K562 (cell line): ENCODE data around the gene DCST1. TPM values are rescaled to one million over a fixed set of nuclear protein-coding genes. Genes with fewer than 3 reads are reported as not detected.

Experiments used
- ARHGAP35 ChIP-seq: fragments of 450-650 bp; IDR thresholded peaks from 2 replicates; pipeline ENCODE4 v1.6.1; 2018; ENCODE audit not compliant: partially characterized antibody
- CBX2 ChIP-seq: fragments of 200-600 bp; sonication (generic); IDR thresholded peaks from one replicate; pipeline ENCODE4 v1.6.1; 2012; ENCODE audit warnings: mild to moderate bottlenecking, low read length, inconsistent platforms; ENCODE audit not compliant: insufficient read depth, poor library complexity, severe bottlenecking
- CBX3 ChIP-seq, 2 experiments: IDR thresholded peaks; 1 replicate in 1 of 2; 2 replicates in 1 of 2; pipeline ENCODE4 v1.6.1; 2012; ENCODE audit warnings: inconsistent platforms in 2 of 2, low read length in 2 of 2, borderline replicate concordance in 1 of 2, control low read depth in 1 of 2
- EP300 ChIP-seq: IDR thresholded peaks from 2 replicates; pipeline ENCODE4 v1.6.1; 2012; ENCODE audit warnings: low read length, improper control_type of control experiment
- ETV1 ChIP-seq: fragments of 450-650 bp; conservative IDR thresholded peaks from 2 replicates; pipeline ENCODE4 v1.6.1; 2016; ENCODE audit warnings: missing genetic modification characterization, control low read depth, low read depth, missing compliant biosample characterization
- KAT2B ChIP-seq: IDR thresholded peaks from one replicate; pipeline ENCODE4 v1.6.1; 2012; ENCODE audit warnings: low read depth, mild to moderate bottlenecking, control low read depth, inconsistent platforms, low read length, moderate library complexity
- LEF1 ChIP-seq: fragments of 450-650 bp; IDR thresholded peaks from 2 replicates; pipeline ENCODE4 v1.6.1; 2016; ENCODE audit warnings: mild to moderate bottlenecking
- MXI1 ChIP-seq: IDR thresholded peaks from 2 replicates; pipeline ENCODE4 v1.6.1; 2011; ENCODE audit warnings: low read depth, mild to moderate bottlenecking, improper control_type of control experiment, low read length
- NRF1 ChIP-seq, 2 experiments: fragments of 450-650 bp; IDR thresholded peaks in 1 of 2; conservative IDR thresholded peaks in 1 of 2; 2 replicates each; pipeline ENCODE4 v1.6.1; 2014; ENCODE audit warnings: mild to moderate bottlenecking in 2 of 2
- SMAD1 ChIP-seq: fragments of 150-350 bp; IDR thresholded peaks from 2 replicates; pipeline ENCODE4 v1.6.1; 2014; ENCODE audit warnings: low read length, low read depth; ENCODE audit not compliant: partially characterized antibody
- SMAD3 ChIP-seq: fragments of 450-650 bp; formaldehyde crosslinking; conservative IDR thresholded peaks from 2 replicates; pipeline ENCODE4 v1.4.0; 2020; ENCODE audit warnings: mild to moderate bottlenecking
- SNRNP70 ChIP-seq: fragments of 200-400 bp; formaldehyde crosslinking; optimal IDR thresholded peaks from 2 replicates; pipeline ENCODE3; 2017; ENCODE audit warnings: low read depth, low read length
- TCF3 ChIP-seq: sonication (generic); formaldehyde crosslinking; IDR thresholded peaks from 2 replicates; pipeline ENCODE4 v1.4.0; 2020; ENCODE audit warnings: mild to moderate bottlenecking, missing genetic modification reagents
- TEAD4 ChIP-seq, 2 experiments: sonication (generic) in 1 of 2; formaldehyde crosslinking in 1 of 2; IDR thresholded peaks; 2 replicates each; pipeline versions ENCODE4 v1.6.1 to v1.8.0; 2012 to 2022; ENCODE audit warnings: borderline replicate concordance in 1 of 2, inconsistent platforms in 1 of 2, low read length in 1 of 2, mild to moderate bottlenecking in 1 of 2, missing genetic modification reagents in 1 of 2
- TFAM ChIP-seq: fragments of 250-450 bp; sonication (Bioruptor Pico); conservative IDR thresholded peaks from 2 replicates; pipeline ENCODE4 v1.5.0; 2021; ENCODE audit warnings: mild to moderate bottlenecking, moderate library complexity
- WHSC1 ChIP-seq: IDR thresholded peaks from one replicate; pipeline ENCODE4 v1.6.1; 2012; ENCODE audit warnings: low read length, control low read depth, inconsistent platforms
- ZNF436 ChIP-seq: fragments of 250-450, 450-650 bp; sonication (Bioruptor Pico); formaldehyde crosslinking; IDR thresholded peaks from 2 replicates; pipeline ENCODE4 v1.7.0; 2020; ENCODE audit warnings: mild to moderate bottlenecking
- ZNF584 ChIP-seq: fragments of 200-800 bp; sonication (Bioruptor generic); IDR thresholded peaks from 2 replicates; pipeline ENCODE4 v1.6.1; 2016; ENCODE audit warnings: low read depth, mild to moderate bottlenecking, missing genetic modification characterization, missing compliant biosample characterization
- ZNF778 ChIP-seq: fragments of 450-650 bp; formaldehyde crosslinking; IDR thresholded peaks from 2 replicates; pipeline ENCODE4 v1.4.0; 2020; ENCODE audit warnings: mild to moderate bottlenecking, moderate library complexity
- polyA plus RNA-seq, 8 experiments: library from polyadenylated mRNA; depleted of rRNA in 4 of 8; stranded (reverse) in 5 of 8; unstranded in 3 of 8; fragments of >200 nt; fragmentation: Nextera tagmentation in 2 of 8; fragmentation: Illumina TruSeq in 1 of 8; extraction: Ambion mirVana in 2 of 8; extraction: Trizol in 1 of 8; gene quantifications; 2 replicates each; pipeline versions ENCODE4 v1.2.1 to v1.2.3, GENCODE V29; 2011 to 2014; ENCODE audit warnings: inconsistent platforms in 1 of 8, missing spikeins in 1 of 8
- total RNA-seq, 7 experiments: library from RNA; depleted of rRNA in 6 of 7; stranded (reverse); fragments of >200 nt in 6 of 7; fragmentation: Illumina TruSeq in 2 of 7; extraction: Trizol in 2 of 7; gene quantifications; 2 replicates each; pipeline versions ENCODE4 v1.2.1 to v1.2.3, GENCODE V29; 2011 to 2021; ENCODE audit warnings: low replicate concordance in 1 of 7
- TF ChIP-seq, protein P1 (sequence below): sonication (generic); formaldehyde crosslinking; IDR thresholded peaks from 2 replicates; pipeline ENCODE4 v1.8.1; 2023; ENCODE audit warnings: mild to moderate bottlenecking, missing genetic modification reagents
- TF ChIP-seq, protein P2 (sequence below): sonication (generic); formaldehyde crosslinking; IDR thresholded peaks from 2 replicates; pipeline ENCODE4 v1.8.0; 2023; ENCODE audit warnings: mild to moderate bottlenecking, missing genetic modification reagents
- TF ChIP-seq, protein P3 (sequence below): fragments of 250-450 bp; sonication (Bioruptor Pico); IDR thresholded peaks from 2 replicates; pipeline ENCODE4 v1.8.0; 2021; ENCODE audit warnings: moderate library complexity, mild to moderate bottlenecking, inconsistent platforms

DCST1 gene
- total and polyA plus RNA-seq, 9 of the 15 experiments (the other 6 are each of a cell fraction or from before 2014, with no cell fraction given) = not detected

DNA sequence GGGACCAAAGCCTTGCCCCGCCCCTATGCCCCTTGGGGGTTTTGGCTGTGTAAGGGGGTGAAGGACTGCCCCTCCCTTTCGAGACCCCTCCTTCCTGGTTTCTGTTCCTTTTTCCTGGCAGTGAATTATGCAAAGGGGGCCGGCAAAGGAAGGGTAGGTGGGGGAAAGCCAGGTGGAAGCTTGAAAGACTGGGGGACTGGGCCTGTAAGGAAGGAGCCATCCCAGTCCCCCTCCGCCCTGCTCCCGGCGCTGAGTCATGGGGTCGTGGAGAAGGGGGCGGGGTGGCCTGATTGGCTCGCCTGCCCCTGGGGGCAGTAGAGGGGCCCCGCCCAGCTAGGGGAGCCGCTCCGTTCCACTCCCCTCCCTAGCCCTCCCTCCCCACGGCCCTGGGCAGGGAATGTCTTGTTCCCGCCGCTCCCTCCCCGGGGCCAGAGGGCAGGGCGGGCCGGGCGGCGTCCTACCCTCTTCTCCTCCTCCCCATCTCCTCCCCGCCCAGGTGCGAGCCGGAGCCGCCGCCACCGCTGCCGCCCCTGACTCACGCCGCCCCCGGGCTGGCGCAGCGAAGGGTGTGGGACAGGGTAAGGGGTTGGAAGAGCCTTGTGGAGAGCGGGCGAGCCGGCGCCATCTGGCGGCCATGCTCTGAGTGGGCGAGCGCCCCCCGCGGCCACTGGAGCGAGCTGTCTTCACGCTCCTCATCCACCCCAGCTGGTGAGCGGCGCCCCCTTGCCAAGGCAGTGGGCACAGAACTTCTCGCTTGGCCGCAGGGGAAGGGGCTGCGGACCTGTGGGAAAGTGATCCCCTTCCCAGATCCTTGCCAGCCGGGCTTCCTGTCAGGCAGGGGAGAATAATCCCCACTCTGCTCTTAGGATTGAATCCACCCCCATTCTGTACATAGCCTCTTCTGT is 16.3 kb upstream of the DCST1 start (continued):
- TF ChIP-seq ARHGAP35 (no peak), EP300 (no peak), MXI1 (no peak), ZNF778 (CRISPR knock-in tag) (no peak), CBX3 (IDR thresholded peaks at IDR 0.05; ENCODE audit: borderline replicate concordance in 1 of 2, low read length in 2 of 2) (no peak; a peak in 1 of 3 replicates), SMAD3 (CRISPR knock-in tag) (no peak; the same call in 1 of the 2 replicates), TFAM (no peak), SNRNP70 (no peak), NRF1 (conservative IDR thresholded peaks at IDR 0.05 in 1 of 2, IDR thresholded peaks at IDR 0.05 in 1 of 2) (peak; percentile 65 to 75), CBX2 (no peak), TCF3 (CRISPR knock-in tag) (no peak; the same call in 1 of the 2 replicates), SMAD1 (no peak), KAT2B (no peak), ETV1 (tag) (no peak), TEAD4 (IDR thresholded peaks at IDR 0.05; ENCODE audit: low read length) (no peak), TEAD4 (CRISPR knock-in tag; IDR thresholded peaks at IDR 0.05; ENCODE audit: borderline replicate concordance) (no peak), ZNF584 (CRISPR knock-in tag) (0 out of 2 replicates have a peak, but pooled peaks have one; percentile 35), WHSC1 (no peak), ZNF436 (CRISPR knock-in tag) (no peak), LEF1 (0 out of 2 replicates have a peak, but pooled peaks have one; percentile 27)
- TF ChIP-seq, protein P1, sequence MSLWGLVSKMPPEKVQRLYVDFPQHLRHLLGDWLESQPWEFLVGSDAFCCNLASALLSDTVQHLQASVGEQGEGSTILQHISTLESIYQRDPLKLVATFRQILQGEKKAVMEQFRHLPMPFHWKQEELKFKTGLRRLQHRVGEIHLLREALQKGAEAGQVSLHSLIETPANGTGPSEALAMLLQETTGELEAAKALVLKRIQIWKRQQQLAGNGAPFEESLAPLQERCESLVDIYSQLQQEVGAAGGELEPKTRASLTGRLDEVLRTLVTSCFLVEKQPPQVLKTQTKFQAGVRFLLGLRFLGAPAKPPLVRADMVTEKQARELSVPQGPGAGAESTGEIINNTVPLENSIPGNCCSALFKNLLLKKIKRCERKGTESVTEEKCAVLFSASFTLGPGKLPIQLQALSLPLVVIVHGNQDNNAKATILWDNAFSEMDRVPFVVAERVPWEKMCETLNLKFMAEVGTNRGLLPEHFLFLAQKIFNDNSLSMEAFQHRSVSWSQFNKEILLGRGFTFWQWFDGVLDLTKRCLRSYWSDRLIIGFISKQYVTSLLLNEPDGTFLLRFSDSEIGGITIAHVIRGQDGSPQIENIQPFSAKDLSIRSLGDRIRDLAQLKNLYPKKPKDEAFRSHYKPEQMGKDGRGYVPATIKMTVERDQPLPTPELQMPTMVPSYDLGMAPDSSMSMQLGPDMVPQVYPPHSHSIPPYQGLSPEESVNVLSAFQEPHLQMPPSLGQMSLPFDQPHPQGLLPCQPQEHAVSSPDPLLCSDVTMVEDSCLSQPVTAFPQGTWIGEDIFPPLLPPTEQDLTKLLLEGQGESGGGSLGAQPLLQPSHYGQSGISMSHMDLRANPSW (CRISPR knock-in tag) = no peak
- TF ChIP-seq, protein P2, sequence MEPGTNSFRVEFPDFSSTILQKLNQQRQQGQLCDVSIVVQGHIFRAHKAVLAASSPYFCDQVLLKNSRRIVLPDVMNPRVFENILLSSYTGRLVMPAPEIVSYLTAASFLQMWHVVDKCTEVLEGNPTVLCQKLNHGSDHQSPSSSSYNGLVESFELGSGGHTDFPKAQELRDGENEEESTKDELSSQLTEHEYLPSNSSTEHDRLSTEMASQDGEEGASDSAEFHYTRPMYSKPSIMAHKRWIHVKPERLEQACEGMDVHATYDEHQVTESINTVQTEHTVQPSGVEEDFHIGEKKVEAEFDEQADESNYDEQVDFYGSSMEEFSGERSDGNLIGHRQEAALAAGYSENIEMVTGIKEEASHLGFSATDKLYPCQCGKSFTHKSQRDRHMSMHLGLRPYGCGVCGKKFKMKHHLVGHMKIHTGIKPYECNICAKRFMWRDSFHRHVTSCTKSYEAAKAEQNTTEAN (CRISPR knock-in tag) = no peak; the same call in 1 of the 2 replicates
- TF ChIP-seq, protein P3, sequence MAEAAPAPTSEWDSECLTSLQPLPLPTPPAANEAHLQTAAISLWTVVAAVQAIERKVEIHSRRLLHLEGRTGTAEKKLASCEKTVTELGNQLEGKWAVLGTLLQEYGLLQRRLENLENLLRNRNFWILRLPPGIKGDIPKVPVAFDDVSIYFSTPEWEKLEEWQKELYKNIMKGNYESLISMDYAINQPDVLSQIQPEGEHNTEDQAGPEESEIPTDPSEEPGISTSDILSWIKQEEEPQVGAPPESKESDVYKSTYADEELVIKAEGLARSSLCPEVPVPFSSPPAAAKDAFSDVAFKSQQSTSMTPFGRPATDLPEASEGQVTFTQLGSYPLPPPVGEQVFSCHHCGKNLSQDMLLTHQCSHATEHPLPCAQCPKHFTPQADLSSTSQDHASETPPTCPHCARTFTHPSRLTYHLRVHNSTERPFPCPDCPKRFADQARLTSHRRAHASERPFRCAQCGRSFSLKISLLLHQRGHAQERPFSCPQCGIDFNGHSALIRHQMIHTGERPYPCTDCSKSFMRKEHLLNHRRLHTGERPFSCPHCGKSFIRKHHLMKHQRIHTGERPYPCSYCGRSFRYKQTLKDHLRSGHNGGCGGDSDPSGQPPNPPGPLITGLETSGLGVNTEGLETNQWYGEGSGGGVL (CRISPR knock-in tag) = no peak
